Colon (tissue), 2 donors: ENCODE measurements around the gene ADD3.

Experiments
- FAIRE-seq: peaks from 2 replicates; lab custom pipeline; 2012; peaks lifted over from hg19 to GRCh38; lab: Jason Lieb, UNC
- donor health status: control.
- donor health status: control.

The ADD3 gene

DNA sequence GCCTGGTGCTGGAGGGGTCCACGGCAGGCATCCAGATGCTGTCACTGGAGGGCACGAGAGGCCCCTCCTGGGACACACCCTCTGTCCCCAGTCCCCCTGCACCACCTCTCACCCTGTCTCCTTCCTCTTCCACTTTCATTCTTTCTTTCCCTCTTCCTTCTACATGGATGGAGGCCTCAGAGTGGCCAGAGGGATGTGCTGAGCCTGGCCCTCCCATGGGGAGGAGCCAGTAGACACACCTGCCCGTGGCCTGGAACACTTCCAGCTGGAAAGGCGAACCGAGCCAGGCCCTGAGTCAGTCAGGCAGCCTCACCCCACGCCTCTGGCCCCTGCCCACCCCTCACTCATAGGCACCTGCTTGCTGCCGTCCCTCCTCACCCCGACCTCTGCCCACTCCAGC lies 143.7 kb downstream of the ADD3 start:
- FAIRE-seq: no peak

GRCh38 chr10:110151971-110152370 lies 144.2 kb downstream of the ADD3 start:
- FAIRE-seq: no peak

GRCh38 chr10:110153396-110153795 lies 145.6 kb downstream of the ADD3 start:
- FAIRE-seq: no peak

GRCh38 chr10:110156046-110156445 lies 148.3 kb downstream of the ADD3 start:
- no peak for FAIRE-seq

DNA sequence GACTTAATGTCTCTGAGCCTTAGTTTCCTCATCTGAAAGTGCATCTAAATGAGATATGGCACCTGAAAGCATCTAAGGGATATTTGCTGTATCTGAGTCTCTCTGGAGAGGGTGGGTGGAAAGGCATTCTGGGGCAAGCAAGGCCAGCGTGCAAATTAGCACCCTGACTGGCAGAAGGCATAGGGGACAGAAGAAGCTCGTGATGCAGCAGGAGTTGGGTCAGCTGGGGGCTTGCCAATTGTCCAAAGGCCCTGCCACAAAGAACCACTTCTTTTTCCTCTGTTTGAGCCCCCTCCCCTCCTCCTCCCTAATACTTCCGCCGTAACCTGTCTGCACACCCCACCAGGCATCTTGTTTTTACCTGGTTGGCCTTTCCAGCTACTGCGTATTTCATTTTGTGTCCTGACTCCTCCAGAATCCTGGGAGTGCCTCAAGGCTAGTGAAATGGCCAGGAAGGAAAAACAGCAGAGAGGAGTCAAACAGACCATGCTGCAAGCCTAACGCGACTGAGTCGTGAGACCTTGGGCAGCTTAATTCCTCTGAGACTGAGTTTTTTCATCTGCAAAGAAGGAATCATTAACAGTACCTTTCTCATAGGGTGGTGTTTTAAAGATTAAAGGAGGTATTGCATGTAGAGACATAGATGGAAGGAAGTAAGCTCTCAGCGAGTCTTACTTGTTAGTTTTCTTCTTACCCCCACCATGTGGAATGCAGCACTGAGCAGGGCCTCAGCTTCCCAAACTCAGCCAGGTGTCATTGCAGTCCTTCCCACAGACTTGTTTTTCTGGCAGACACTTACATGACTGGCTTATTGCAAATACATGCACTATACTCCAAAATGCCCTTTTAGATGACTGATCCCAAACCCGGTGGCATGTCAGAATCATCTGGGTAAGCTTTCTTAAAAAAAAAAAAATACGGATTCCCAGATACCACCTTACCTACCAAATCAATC lies 150.5 kb downstream of the ADD3 start:
- FAIRE-seq: no peak

DNA sequence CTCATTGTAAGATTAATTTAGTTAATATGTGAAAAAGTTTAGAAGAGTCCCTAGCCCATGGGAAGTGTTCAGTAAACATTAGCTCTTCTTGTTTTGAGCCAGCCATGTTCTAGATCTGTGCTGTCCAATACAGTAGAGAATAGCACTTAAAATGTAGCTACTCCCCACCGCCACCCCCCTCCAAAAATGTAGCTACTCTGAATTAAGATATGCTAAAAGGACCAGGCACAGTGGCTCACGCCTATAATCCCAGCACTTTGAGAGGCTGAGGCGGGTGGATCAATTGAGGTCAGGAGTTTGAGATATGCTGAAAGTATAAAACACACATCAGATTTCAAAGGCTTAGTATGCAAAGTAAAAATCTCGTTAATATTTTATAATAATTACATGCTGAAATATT lies 152.3 kb downstream of the ADD3 start:
- FAIRE-seq: no peak

- FAIRE-seq: peak; percentile 5
These were observed 152.7 kb downstream of the ADD3 start for GRCh38 chr10:110160522-110160921.

DNA sequence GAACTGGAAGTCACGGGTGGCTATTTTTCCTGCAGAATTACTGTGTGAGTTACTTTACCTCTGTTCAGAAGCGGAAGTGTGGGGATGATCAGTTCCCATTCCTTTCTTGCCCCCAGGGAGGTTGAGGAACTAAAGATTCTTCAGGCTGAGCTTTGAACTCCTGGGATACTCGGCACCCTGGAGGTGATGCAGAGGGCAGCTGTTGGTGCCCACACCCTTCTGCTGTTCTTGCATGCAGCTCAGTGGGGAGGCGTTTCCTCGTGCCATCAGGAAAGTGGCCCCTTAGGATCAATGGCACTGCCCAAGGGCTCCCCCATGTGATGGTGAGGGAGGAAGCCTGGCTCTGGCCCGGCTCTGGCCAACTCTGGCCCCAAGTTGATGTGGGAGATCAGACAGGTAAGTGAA lies 155.0 kb downstream of the ADD3 start:
- FAIRE-seq: no peak

GRCh38 chr10:110163192-110163773 lies 155.5 kb downstream of the ADD3 start:
- FAIRE-seq: no peak

- FAIRE-seq: no peak
These were observed 156.1 kb downstream of the ADD3 start for GRCh38 chr10:110163841-110164240.

DNA sequence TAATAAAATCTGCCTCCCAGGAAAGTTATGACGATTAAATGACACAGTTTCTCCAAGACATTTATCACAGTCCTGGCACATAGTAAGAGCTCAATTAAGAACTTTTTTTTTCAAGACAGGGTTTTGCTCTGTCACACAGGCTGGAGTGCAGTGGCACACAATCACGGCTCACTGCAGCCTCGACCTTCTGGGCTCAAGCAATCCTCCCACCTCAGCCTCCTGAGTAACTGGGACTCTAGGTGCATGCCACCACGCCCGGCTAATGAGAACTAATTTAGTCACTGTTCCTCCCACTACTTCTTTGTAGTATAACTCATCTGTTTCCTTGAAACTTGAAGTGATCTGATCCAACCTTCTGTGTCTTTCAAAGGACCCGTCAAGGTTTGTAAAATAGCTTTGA lies 157.5 kb downstream of the ADD3 start:
- no peak for FAIRE-seq

- FAIRE-seq: no peak
These were observed 159.4 kb downstream of the ADD3 start for GRCh38 chr10:110167149-110167548.

- FAIRE-seq: no peak
These were observed 161.1 kb downstream of the ADD3 start for GRCh38 chr10:110168601-110169481.

DNA sequence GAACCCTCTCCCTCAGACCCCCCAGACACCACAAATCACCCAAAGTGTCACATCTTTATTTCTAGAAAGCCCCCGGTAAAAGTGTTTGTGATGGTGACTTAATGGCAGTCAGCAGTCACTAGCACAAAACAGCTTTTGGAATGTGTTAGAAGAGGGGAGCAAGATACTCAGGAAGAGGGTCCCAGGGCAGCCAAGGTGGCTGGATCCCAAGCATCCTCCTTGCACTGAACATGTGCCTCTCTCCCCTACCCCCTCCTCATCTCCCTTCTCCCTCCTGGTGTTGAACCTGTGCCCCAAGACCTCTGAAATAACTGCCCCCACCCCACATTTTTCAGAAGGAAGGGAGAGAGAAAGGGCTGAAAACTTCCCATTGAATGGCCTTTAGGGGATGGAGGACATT lies 161.8 kb downstream of the ADD3 start:
- no peak for FAIRE-seq

GRCh38 chr10:110170142-110170971 lies 162.6 kb downstream of the ADD3 start:
- FAIRE-seq: no peak

GRCh38 chr10:110171032-110171431 lies 163.2 kb downstream of the ADD3 start:
- FAIRE-seq: no peak

GRCh38 chr10:110172155-110172554 lies 164.4 kb downstream of the ADD3 start:
- no peak for FAIRE-seq

GRCh38 chr10:110174201-110174600 lies 166.4 kb downstream of the ADD3 start:
- FAIRE-seq: no peak

DNA sequence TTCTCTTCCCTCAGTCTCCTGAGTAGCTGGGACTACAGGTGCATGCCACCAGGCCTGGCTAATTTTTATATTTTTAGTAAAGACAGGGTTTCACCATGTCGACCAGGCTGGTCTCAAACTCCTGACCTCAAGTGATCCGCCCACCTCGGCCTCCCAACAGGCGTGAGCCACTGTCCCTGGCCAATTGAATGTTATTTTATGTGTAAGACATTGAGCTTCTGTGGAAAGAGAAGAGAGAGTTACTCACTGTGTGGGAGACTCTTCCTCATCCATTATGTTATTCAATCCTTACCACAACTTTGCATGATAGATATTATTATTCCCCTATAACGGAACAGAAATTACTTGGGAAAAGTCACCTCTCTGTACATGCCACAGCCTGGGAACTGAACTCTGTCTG lies 167.0 kb downstream of the ADD3 start:
- no peak for FAIRE-seq

DNA sequence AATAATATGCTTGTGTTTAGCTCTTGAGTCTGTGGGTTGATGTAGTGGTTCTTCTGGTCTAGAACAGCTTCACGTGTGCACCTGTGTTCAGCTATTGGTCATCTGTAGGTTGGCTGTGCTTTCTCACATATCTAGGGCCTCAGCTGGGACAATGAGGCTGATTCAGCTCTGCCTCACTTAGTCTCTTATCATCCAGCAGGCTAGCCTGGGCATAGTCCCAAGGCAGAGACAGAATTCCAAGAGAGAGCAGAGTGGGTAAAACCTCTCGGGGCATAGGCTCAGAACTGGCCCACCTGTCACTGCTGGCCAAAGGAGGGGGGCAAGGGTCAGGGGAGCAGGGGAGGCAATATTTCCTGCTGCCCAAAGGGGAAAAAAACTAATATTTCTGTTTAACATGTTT lies 167.6 kb downstream of the ADD3 start:
- FAIRE-seq: no peak

DNA sequence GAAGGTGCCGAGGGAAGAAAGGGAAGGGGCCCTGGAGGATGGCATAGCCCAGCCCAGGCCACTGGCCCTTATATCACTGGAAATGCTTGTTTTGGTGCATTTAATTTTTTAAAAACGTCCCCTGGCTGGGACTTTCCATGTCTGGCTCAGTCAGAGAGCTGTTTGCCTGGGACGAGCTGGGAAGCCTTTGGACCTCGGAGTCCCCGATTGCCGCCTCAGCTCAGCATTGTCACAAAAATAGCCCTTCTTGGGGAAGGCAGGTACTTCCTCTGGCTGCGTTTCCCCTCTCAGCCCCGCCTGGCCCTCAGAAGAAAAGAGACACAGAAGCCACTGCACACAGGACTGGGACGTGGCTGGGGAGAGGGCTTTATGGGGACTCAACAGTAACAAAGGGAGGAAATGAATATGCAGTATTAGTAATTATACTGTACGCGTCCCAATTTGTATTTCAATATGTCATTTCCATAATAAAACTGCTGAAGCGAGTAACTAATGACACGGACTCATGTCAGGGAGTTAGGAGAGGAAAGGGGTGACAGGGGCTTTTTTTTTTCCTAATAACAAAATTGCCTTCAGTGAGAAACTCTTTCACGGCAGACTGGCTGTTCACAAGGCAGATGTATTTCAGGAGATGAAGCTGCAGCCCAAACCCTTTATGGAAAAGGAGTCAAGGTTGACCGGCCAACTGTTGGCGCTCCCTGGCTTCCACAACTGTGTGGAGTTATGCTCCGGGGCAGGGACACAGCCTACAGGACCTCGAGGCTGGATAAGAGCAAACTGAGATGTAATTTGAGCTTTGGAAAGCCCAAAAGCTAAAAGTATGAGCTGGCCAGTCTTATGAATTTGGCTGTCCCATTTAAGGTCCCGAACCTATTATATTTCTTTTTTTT lies 168.6 kb downstream of the ADD3 start:
- no peak for FAIRE-seq
